H1 (cell line): ENCODE measurements around the gene APAF1. TPM values are rescaled to one million over a fixed set of nuclear protein-coding genes. Genes with fewer than 3 reads are reported as not detected.

Experiments
- CTCF ChIA-PET: fragments of 300-600 bp; sonication (Branson Sonifier 250); formaldehyde crosslinking; loops from one replicate; lab custom pipeline; 2021; ENCODE audit not compliant: partially characterized antibody; lab: Charles Lee
- POLR2A ChIA-PET: fragments of 300-600 bp; sonication (Branson Sonifier 250); formaldehyde crosslinking; loops from one replicate; lab custom pipeline; 2021; ENCODE audit warnings: inconsistent platforms; ENCODE audit not compliant: partially characterized antibody; lab: Charles Lee
- DNase-seq, 2 experiments: peaks; one replicate each; pipeline versions ENCODE4 v3.0.0 to v3.0.0-alpha.2; 2010 to 2022; ENCODE audit warnings: low spot score in 2 of 2, low read depth in 1 of 2, mixed read lengths in 1 of 2
- FAIRE-seq: peaks from 2 replicates; lab custom pipeline; 2011; peaks lifted over from hg19 to GRCh38; lab: Jason Lieb, UNC
- H2AFZ ChIP-seq: 2 replicates; pipeline ENCODE4 v1.8.1; 2012; ENCODE audit warnings: low read length, inconsistent platforms
- H2AK5ac ChIP-seq: 2 replicates; pipeline ENCODE4 v1.6.1; 2013; ENCODE audit warnings: low read depth, low read length
- H2BK120ac ChIP-seq: replicated peaks from 2 replicates; pipeline ENCODE3; 2013; ENCODE audit warnings: low read depth, low read length, inconsistent platforms
- H2BK12ac ChIP-seq: 2 replicates; pipeline ENCODE4 v1.6.1; 2013; ENCODE audit warnings: low read depth, low read length
- H2BK15ac ChIP-seq: 2 replicates; pipeline ENCODE4 v1.6.1; 2013; ENCODE audit warnings: low read length
- H2BK20ac ChIP-seq: 2 replicates; pipeline ENCODE4 v1.6.1; 2013; ENCODE audit warnings: low read length
- H2BK5ac ChIP-seq: 2 replicates; pipeline ENCODE4 v1.6.1; 2013; ENCODE audit warnings: low read depth, low read length
- H3K14ac ChIP-seq: 2 replicates; pipeline ENCODE4 v1.6.1; 2013; ENCODE audit warnings: inconsistent platforms; ENCODE audit not compliant: insufficient read length
- H3K18ac ChIP-seq: 2 replicates; pipeline ENCODE4 v1.6.1; 2013; ENCODE audit warnings: low read length; ENCODE audit errors: extremely low read depth
- H3K23ac ChIP-seq: 2 replicates; pipeline ENCODE4 v1.6.1; 2013; ENCODE audit warnings: inconsistent platforms; ENCODE audit not compliant: insufficient read length
- H3K23me2 ChIP-seq: 2 replicates; pipeline ENCODE4 v1.6.1; 2013; ENCODE audit warnings: low read depth, low read length
- H3K27ac ChIP-seq: 2 replicates; pipeline ENCODE4 v1.6.1; 2011; ENCODE audit warnings: low read depth, low read length, inconsistent platforms
- H3K27me3 ChIP-seq, 4 experiments: replicated peaks in 1 of 4; 1 replicate in 1 of 4; 2 replicates in 3 of 4; pipeline versions ENCODE4 v1.6.1 to v1.8.1; 2011 to 2013; ENCODE audit warnings: low read length in 3 of 4, mild to moderate bottlenecking in 3 of 4, inconsistent platforms in 2 of 4, mixed read lengths in 2 of 4, moderate library complexity in 1 of 4; ENCODE audit not compliant: control insufficient read depth in 3 of 4, insufficient read depth in 3 of 4; ENCODE audit errors: extremely low read depth in 1 of 4
- H3K36me3 ChIP-seq, 4 experiments: 2 replicates each; pipeline versions ENCODE4 v1.6.1 to v1.8.1; 2011 to 2013; ENCODE audit warnings: mild to moderate bottlenecking in 4 of 4, low read length in 3 of 4, moderate library complexity in 2 of 4, control low read depth in 1 of 4, inconsistent platforms in 1 of 4; ENCODE audit not compliant: insufficient read depth in 4 of 4, control insufficient read depth in 2 of 4
- H3K4ac ChIP-seq: replicated peaks from 2 replicates; pipeline ENCODE3; 2013; ENCODE audit warnings: low read length, low read depth, mixed read lengths, inconsistent platforms; ENCODE audit not compliant: insufficient read length
- H3K4me1 ChIP-seq, 4 experiments: replicated peaks in 1 of 4; 1 replicate in 1 of 4; 2 replicates in 3 of 4; pipeline versions ENCODE4 v1.6.1 to v1.8.1; 2011 to 2013; ENCODE audit warnings: low read length in 3 of 4, inconsistent platforms in 2 of 4, mixed read lengths in 1 of 4; ENCODE audit not compliant: insufficient read depth in 4 of 4, control insufficient read depth in 3 of 4
- H3K4me2 ChIP-seq, 2 experiments: 2 replicates each; pipeline versions ENCODE4 v1.6.1 to v1.8.1; 2011 to 2013; ENCODE audit warnings: low read depth in 2 of 2, low read length in 2 of 2, control low read depth in 1 of 2, inconsistent platforms in 1 of 2, mild to moderate bottlenecking in 1 of 2; ENCODE audit not compliant: insufficient read depth in 1 of 2
- H3K4me3 ChIP-seq, 4 experiments: fragments of 200-600, 300-600 bp in 1 of 4; sonication (generic), shearing (Covaris generic), sonication (Bioruptor Twin) in 1 of 4; 2 replicates each; pipeline versions ENCODE4 v1.5.1 to v1.8.1; 2011 to 2016; ENCODE audit warnings: low read length in 4 of 4, low read depth in 3 of 4, control low read depth in 2 of 4, inconsistent platforms in 2 of 4, mild to moderate bottlenecking in 2 of 4, mixed read lengths in 1 of 4, moderate library complexity in 1 of 4; ENCODE audit not compliant: insufficient read depth in 2 of 4; ENCODE audit errors: extremely low read depth in 1 of 4
- H3K56ac ChIP-seq: replicated peaks from 2 replicates; pipeline ENCODE3; 2013; ENCODE audit warnings: low read depth, mild to moderate bottlenecking, mixed read lengths, low read length, inconsistent platforms; ENCODE audit not compliant: insufficient read length
- H3K79me1 ChIP-seq: 2 replicates; pipeline ENCODE4 v1.6.1; 2013; ENCODE audit warnings: low read depth, low read length, control low read depth
- H3K79me2 ChIP-seq, 2 experiments: 2 replicates each; pipeline versions ENCODE4 v1.6.1 to v1.8.1; 2012 to 2013; ENCODE audit warnings: low read length in 2 of 2, mild to moderate bottlenecking in 2 of 2, inconsistent platforms in 1 of 2; ENCODE audit not compliant: insufficient read depth in 2 of 2, control insufficient read depth in 1 of 2
- H3K9ac ChIP-seq, 4 experiments: replicated peaks in 1 of 4; 1 replicate in 1 of 4; 2 replicates in 3 of 4; pipeline versions ENCODE4 v1.6.1 to v1.8.1; 2011 to 2013; ENCODE audit warnings: low read depth in 3 of 4, low read length in 3 of 4, control low read depth in 2 of 4, mild to moderate bottlenecking in 2 of 4, moderate library complexity in 2 of 4, inconsistent platforms in 1 of 4; ENCODE audit errors: extremely low read depth in 1 of 4
- H3K9me3 ChIP-seq, 2 experiments: 2 replicates each; pipeline versions ENCODE4 v1.6.1 to v1.8.1; 2012 to 2013; ENCODE audit warnings: mild to moderate bottlenecking in 2 of 2, moderate library complexity in 2 of 2, control low read depth in 1 of 2, inconsistent platforms in 1 of 2, low read depth in 1 of 2, low read length in 1 of 2, mixed read lengths in 1 of 2; ENCODE audit not compliant: insufficient read depth in 2 of 2
- H4K20me1 ChIP-seq, 2 experiments: replicated peaks in 1 of 2; 2 replicates each; pipeline versions ENCODE3 to v1.8.1; 2011 to 2013; ENCODE audit warnings: inconsistent platforms in 2 of 2, low read length in 2 of 2, mild to moderate bottlenecking in 1 of 2; ENCODE audit not compliant: insufficient read depth in 2 of 2, control insufficient read depth in 1 of 2
- H4K5ac ChIP-seq: 2 replicates; pipeline ENCODE4 v1.6.1; 2013; ENCODE audit warnings: low read length, low read depth, mixed read lengths, inconsistent platforms; ENCODE audit not compliant: insufficient read length
- H4K8ac ChIP-seq: 2 replicates; pipeline ENCODE4 v1.8.0; 2013; ENCODE audit warnings: mild to moderate bottlenecking, moderate library complexity, low read length, inconsistent platforms; ENCODE audit not compliant: insufficient read depth; ENCODE audit errors: extremely low read depth
- H4K91ac ChIP-seq: replicated peaks from 2 replicates; pipeline ENCODE3; 2013; ENCODE audit warnings: low read length, mixed read lengths, inconsistent platforms; ENCODE audit not compliant: insufficient read length
- JUND ChIP-seq: IDR thresholded peaks from 2 replicates; pipeline ENCODE4 v1.6.1; 2011; ENCODE audit warnings: mild to moderate bottlenecking, improper control_type of control experiment, low read length
- RAD21 ChIP-seq, 2 experiments: IDR thresholded peaks in 1 of 2; conservative IDR thresholded peaks in 1 of 2; 2 replicates each; pipeline ENCODE4 v1.6.1; 2011; ENCODE audit warnings: low read depth in 2 of 2, low read length in 2 of 2, improper control_type of control experiment in 1 of 2, inconsistent platforms in 1 of 2, mild to moderate bottlenecking in 1 of 2, moderate library complexity in 1 of 2
- WGBS, 2 experiments: shearing (Covaris generic) in 1 of 2; methylation state at CpG; one replicate each; pipeline versions ENCODE4 v1.1.6 to v1.1.7; 2013 to 2015; ENCODE audit warnings: low lambda C conversion rate in 2 of 2, mixed read lengths in 2 of 2, inconsistent platforms in 1 of 2, low coverage in 1 of 2, missing lambda C conversion rate in 1 of 2; ENCODE audit not compliant: insufficient replicate concordance in 2 of 2, insufficient coverage in 1 of 2, insufficient read length in 1 of 2; ENCODE audit errors: extremely low coverage in 1 of 2, missing lambda C conversion rate in 1 of 2; 5-methylcytosine and 5-hydroxymethylcytosine counted together
- polyA plus RNA-seq, 7 experiments: library from polyadenylated mRNA; depleted of rRNA in 3 of 7; stranded (reverse) in 5 of 7; unstranded in 2 of 7; fragments of >200 nt in 5 of 7; fragments of 200-250 nt in 2 of 7; gene quantifications; 1 replicate in 5 of 7; 2 replicates in 1 of 7; 4 replicates in 1 of 7; pipeline versions ENCODE4 v1.2.1 to v1.2.3, GENCODE V29; 2011 to 2013; ENCODE audit warnings: missing spikeins in 2 of 7, mixed read lengths in 2 of 7
- total RNA-seq: library from RNA; stranded (reverse); fragmentation: NEBNext Ultra II Directional; extraction: Animal tissue kit (Norgen Biotek cat#: 25700); gene quantifications from 2 replicates; pipeline ENCODE4 v1.2.1, GENCODE V29; 2021

The APAF1 gene
- total and polyA plus RNA-seq, 2 of the 8 experiments (the other 6 are each of a cell fraction or from before 2014, with no cell fraction given), result 4.7 to 22.6 TPM

DNA sequence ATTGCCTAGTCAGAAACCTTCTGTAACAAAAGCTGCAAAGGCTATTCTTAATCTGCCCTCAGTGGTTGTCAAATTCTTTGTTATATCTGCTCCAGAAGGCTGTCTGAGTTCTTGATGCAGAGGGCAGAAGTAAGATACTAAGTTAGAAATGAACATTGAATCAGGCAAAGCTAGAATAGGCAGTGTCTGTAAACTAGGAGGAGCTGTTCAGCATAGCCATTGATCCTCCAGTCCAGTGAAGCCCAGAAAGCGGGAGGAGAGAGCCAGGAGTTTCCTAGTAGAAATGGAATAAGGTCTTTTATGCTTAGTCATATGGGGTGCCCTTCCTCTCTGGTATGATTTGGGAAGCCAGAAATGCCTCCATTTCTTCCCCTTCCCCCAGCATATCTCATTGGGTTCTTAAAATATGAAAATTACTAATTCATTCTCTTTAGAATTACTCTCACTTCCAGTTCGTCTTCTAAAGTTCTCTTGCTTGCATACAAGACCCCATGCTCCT, 76.2 kb downstream of the APAF1 start:
- H3K56ac ChIP-seq, result no peak overlapping the region
- H3K4me1 ChIP-seq, result no peaks in the 10 kb centered on the region
- no peaks in the 10 kb centered on the region for H3K79me2 ChIP-seq
- no peak overlapping the region for H3K27ac ChIP-seq
- H3K4ac ChIP-seq, result no peak overlapping the region
- CTCF ChIA-PET, result interaction anchor here (0.9 to 6.4 kb wide), 6 partner anchors 11 to 277 kb away, joined by 3 to 57 read pairs (median 8); no protein-coding TSS in a partner anchor
- no peak overlapping the region for H2BK12ac ChIP-seq
- H3K14ac ChIP-seq, result no peak overlapping the region
- no peak overlapping the region for H2BK120ac ChIP-seq
- H3K23ac ChIP-seq, result no peak overlapping the region
- DNase-seq (no peak), FAIRE-seq (no peak)
- no peaks in the 10 kb centered on the region for H3K79me1 ChIP-seq
- H3K18ac ChIP-seq, result no peak overlapping the region
- no peak overlapping the region for H2AK5ac ChIP-seq
- no peak overlapping the region for H3K4me2 ChIP-seq
- no peak overlapping the region for H3K9ac ChIP-seq
- no peak overlapping the region for H2BK5ac ChIP-seq
- WGBS, 2 experiments, result 76% methylated on average over 2 of the region's 2 CpGs; no CpG with 5 or more reads in 1 of the 2 experiments
- no peak overlapping the region for H4K5ac ChIP-seq
- no peak overlapping the region for H4K8ac ChIP-seq
- H3K27me3 ChIP-seq, result no peaks in the 10 kb centered on the region
- H3K9me3 ChIP-seq, result no peaks in the 10 kb centered on the region
- H3K23me2 ChIP-seq, result no peaks in the 10 kb centered on the region
- H2BK20ac ChIP-seq, result no peak overlapping the region
- no peak overlapping the region for H2BK15ac ChIP-seq
- TF ChIP-seq JUND (no peak), RAD21 (IDR thresholded peaks at IDR 0.05 in 1 of 2, conservative IDR thresholded peaks at IDR 0.05 in 1 of 2; ENCODE audit: low read depth in 2 of 2, low read length in 2 of 2) (0 out of 4 replicates have a peak, but pooled peaks of 1 of the 2 experiments have one; percentile 2)
- TF ChIP-seq, all 59 proteins: peak for 1
- Histone ChIP-seq H4K20me1 (no peaks in the 10 kb centered on the region), H4K91ac (no peak overlapping the region), H2AFZ (no peak overlapping the region), H3K36me3 (peaks cover 0 to 9% (median 1%) of the 10 kb centered on the region in 4 experiments; a peak in 5 of 8 replicates), H3K4me3 (no peak overlapping the region)
- POLR2A ChIA-PET, result no interaction called here
